ENCODE measurements around the gene SUCNR1. TPM values are rescaled to one million over a fixed set of nuclear protein-coding genes. Genes with fewer than 3 reads are reported as not detected.

Gene SUCNR1
- total and polyA plus RNA-seq, 2 donors (not counting 1 experiment from before 2014, with no cell fraction given): not detected

GRCh38 chr3:151839313-151839631 is 34.2 kb upstream of the SUCNR1 start:
- no peak overlapping the region for H3K4me2 ChIP-seq (replicated peaks; ENCODE audit: low read depth, low read length, poor library complexity, severe bottlenecking)
- WGBS (ENCODE audit: insufficient coverage): 100% methylated on average over 1 of the region's 1 CpG
- H3K4me1 Mint-ChIP-seq: peaks cover 3% of the 10 kb centered on the region
- ATAC-seq (ENCODE audit: low read depth) (no peak), DNase-seq (no peak)
- no peaks in the 10 kb centered on the region for H3K9me3 Mint-ChIP-seq (ENCODE audit: insufficient read depth)
- no peaks in the 10 kb centered on the region for H3K27me3 ChIP-seq (replicated peaks in 1 of 4; ENCODE audit: control extremely low read depth in 1 of 4, control insufficient read depth in 3 of 4, insufficient read depth in 4 of 4, low read length in 3 of 4)
- peaks cover 5% of the 10 kb centered on the region for H3K27me3 Mint-ChIP-seq
- H3K4me1 ChIP-seq (ENCODE audit: control insufficient read depth in 2 of 2, insufficient read depth in 2 of 2, low read length in 2 of 2): no peaks in the 10 kb centered on the region
- no peaks in the 10 kb centered on the region for H3K9me3 ChIP-seq (ENCODE audit: control extremely low read depth in 1 of 3, control insufficient read depth in 2 of 3, insufficient read depth in 1 of 3, low read length in 2 of 3)
- no peaks in the 10 kb centered on the region for H3K36me3 ChIP-seq (replicated peaks in 1 of 2; ENCODE audit: control extremely low read depth in 1 of 2, control insufficient read depth in 1 of 2, extremely low read depth in 1 of 2, insufficient read depth in 2 of 2, low read length in 1 of 2)
- no peak overlapping the region for H3K4me3 Mint-ChIP-seq
- H4K20me1 ChIP-seq (ENCODE audit: control insufficient read depth, insufficient read depth, low read length, poor library complexity, severe bottlenecking): no peaks in the 10 kb centered on the region
- H3K27ac ChIP-seq (ENCODE audit: low read length in 2 of 2): no peak overlapping the region
- H3K27ac Mint-ChIP-seq: no peak overlapping the region
- no peak overlapping the region for H3K4me3 ChIP-seq (ENCODE audit: control extremely low read depth in 1 of 5, extremely low read depth in 1 of 5, insufficient read depth in 1 of 5, low read depth in 2 of 5, low read length in 4 of 5)
- H2AFZ ChIP-seq (ENCODE audit: insufficient read depth, low read depth, low read length, poor library complexity, severe bottlenecking): no peak overlapping the region
- no peaks in the 10 kb centered on the region for H3K79me2 ChIP-seq (ENCODE audit: control insufficient read depth, insufficient read depth, low read length)
- TF ChIP-seq EZH2 (IDR thresholded peaks at IDR 0.05; ENCODE audit: borderline replicate concordance, insufficient read depth, low read depth, low read length, poor library complexity, severe bottlenecking): no peak
- TF ChIP-seq, protein P1, sequence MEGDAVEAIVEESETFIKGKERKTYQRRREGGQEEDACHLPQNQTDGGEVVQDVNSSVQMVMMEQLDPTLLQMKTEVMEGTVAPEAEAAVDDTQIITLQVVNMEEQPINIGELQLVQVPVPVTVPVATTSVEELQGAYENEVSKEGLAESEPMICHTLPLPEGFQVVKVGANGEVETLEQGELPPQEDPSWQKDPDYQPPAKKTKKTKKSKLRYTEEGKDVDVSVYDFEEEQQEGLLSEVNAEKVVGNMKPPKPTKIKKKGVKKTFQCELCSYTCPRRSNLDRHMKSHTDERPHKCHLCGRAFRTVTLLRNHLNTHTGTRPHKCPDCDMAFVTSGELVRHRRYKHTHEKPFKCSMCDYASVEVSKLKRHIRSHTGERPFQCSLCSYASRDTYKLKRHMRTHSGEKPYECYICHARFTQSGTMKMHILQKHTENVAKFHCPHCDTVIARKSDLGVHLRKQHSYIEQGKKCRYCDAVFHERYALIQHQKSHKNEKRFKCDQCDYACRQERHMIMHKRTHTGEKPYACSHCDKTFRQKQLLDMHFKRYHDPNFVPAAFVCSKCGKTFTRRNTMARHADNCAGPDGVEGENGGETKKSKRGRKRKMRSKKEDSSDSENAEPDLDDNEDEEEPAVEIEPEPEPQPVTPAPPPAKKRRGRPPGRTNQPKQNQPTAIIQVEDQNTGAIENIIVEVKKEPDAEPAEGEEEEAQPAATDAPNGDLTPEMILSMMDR (IDR thresholded peaks at IDR 0.05): peak; percentile 53
- ChIA-PET POLR2A (no interaction called here), CTCF (interaction anchor here (0.7 to 3.7 kb wide), 21 partner anchors 10 to 914 kb away, joined by 3 to 41 read pairs (median 4); no protein-coding TSS in a partner anchor)
- H3K9ac ChIP-seq (ENCODE audit: low read length): no peak overlapping the region
- intact Hi-C loops (cut with micrococcal nuclease): loop anchor here (1.0 to 2.0 kb wide), 4 partner anchors 400 to 682 kb away; no protein-coding TSS in a partner anchor

DNA sequence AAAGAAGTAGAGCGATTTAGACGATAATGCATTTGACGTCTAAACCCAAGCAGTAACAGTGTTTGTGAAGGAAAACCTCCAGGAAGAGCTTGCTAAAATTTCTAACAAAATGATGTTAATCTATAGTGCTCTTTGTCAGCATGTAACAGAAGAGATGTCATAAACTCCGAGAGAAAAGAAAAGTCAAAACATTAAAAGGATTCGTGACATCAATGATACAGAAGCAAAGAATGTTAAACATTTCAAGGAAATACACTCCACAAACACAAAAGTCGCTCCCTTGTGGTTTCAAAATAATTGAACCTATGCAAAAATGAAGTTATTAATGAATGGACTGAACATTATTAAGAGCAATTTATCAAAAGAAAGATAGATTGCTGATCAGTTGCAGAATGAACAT is 31.6 kb upstream of the SUCNR1 start:
- ChIA-PET POLR2A (no interaction called here), CTCF (interaction anchor here (1.3 kb wide), 1 partner anchor 550 kb away, joined by 4 read pairs; no protein-coding TSS in a partner anchor)
- Histone ChIP-seq H3K4me2 (replicated peaks; ENCODE audit: low read depth, low read length, poor library complexity, severe bottlenecking) (no peak overlapping the region), H3K79me2 (ENCODE audit: control insufficient read depth, insufficient read depth, low read length) (no peaks in the 10 kb centered on the region), H3K27ac (ENCODE audit: low read length in 2 of 2) (no peak overlapping the region), H4K20me1 (ENCODE audit: control insufficient read depth, insufficient read depth, low read length, poor library complexity, severe bottlenecking) (no peaks in the 10 kb centered on the region), H3K9me3 (ENCODE audit: control extremely low read depth in 1 of 3, control insufficient read depth in 2 of 3, insufficient read depth in 1 of 3, low read length in 2 of 3) (no peaks in the 10 kb centered on the region), H3K36me3 (replicated peaks in 1 of 2; ENCODE audit: control extremely low read depth in 1 of 2, control insufficient read depth in 1 of 2, extremely low read depth in 1 of 2, insufficient read depth in 2 of 2, low read length in 1 of 2) (no peaks in the 10 kb centered on the region), H2AFZ (ENCODE audit: insufficient read depth, low read depth, low read length, poor library complexity, severe bottlenecking) (no peak overlapping the region), H3K27me3 (replicated peaks in 1 of 4; ENCODE audit: control extremely low read depth in 1 of 4, control insufficient read depth in 3 of 4, insufficient read depth in 4 of 4, low read length in 3 of 4) (no peaks in the 10 kb centered on the region), H3K9ac (ENCODE audit: low read length) (no peak overlapping the region), H3K4me3 (ENCODE audit: control extremely low read depth in 1 of 5, extremely low read depth in 1 of 5, insufficient read depth in 1 of 5, low read depth in 2 of 5, low read length in 4 of 5) (no peak overlapping the region), H3K4me1 (ENCODE audit: control insufficient read depth in 2 of 2, insufficient read depth in 2 of 2, low read length in 2 of 2) (no peaks in the 10 kb centered on the region)
- H3K27me3 Mint-ChIP-seq: peaks cover 3% of the 10 kb centered on the region
- no peak overlapping the region for H3K27ac Mint-ChIP-seq
- ATAC-seq (ENCODE audit: low read depth) (no peak), DNase-seq (no peak)
- intact Hi-C loops (cut with micrococcal nuclease): no loop called here
- TF ChIP-seq, protein P1 (IDR thresholded peaks at IDR 0.05): no peak
- TF ChIP-seq EZH2 (IDR thresholded peaks at IDR 0.05; ENCODE audit: borderline replicate concordance, insufficient read depth, low read depth, low read length, poor library complexity, severe bottlenecking): no peak
- peaks cover 3% of the 10 kb centered on the region for H3K4me1 Mint-ChIP-seq
- H3K4me3 Mint-ChIP-seq: no peak overlapping the region
- WGBS (ENCODE audit: insufficient coverage): no CpG with 5 or more reads among the region's 6 CpGs
- H3K9me3 Mint-ChIP-seq (ENCODE audit: insufficient read depth): no peaks in the 10 kb centered on the region
